ENCODE data around the gene PCDHGB2.
"Not testable (repeated sequence)": the region's sequence is repeated elsewhere in the genome, so short reads cannot be mapped to it uniquely, and the experiment has no call there.

Gene PCDHGB2

DNA sequence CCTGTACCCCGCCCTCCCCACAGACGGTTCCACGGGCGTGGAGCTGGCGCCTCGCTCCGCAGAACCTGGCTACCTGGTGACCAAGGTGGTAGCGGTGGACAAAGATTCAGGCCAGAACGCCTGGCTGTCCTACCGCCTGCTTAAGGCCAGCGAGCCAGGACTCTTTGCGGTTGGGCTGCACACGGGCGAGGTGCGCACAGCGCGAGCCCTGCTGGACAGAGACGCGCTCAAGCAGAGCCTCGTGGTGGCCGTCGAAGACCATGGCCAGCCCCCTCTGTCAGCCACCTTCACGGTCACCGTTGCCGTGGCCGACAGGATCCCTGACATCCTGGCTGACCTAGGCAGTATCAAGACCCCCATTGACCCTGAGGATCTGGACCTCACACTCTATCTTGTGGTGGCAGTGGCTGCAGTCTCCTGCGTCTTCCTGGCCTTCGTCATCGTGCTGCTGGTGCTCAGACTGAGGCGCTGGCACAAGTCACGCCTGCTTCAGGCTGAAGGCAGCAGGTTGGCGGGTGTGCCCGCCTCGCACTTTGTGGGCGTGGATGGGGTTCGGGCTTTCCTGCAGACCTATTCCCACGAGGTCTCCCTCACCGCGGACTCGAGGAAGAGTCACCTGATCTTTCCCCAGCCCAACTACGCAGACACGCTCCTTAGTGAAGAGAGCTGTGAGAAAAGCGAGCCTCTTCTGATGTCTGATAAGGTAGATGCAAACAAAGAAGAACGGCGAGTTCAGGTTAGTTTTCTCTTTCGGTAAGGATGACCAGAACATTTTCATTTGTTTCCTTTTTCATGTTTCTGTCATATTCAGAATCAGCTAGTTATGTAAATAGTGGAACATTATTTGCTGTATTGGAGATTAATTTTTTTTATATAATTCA, 6.5 kb downstream of the PCDHGB2 start:
- TF ChIP-seq, protein P1, sequence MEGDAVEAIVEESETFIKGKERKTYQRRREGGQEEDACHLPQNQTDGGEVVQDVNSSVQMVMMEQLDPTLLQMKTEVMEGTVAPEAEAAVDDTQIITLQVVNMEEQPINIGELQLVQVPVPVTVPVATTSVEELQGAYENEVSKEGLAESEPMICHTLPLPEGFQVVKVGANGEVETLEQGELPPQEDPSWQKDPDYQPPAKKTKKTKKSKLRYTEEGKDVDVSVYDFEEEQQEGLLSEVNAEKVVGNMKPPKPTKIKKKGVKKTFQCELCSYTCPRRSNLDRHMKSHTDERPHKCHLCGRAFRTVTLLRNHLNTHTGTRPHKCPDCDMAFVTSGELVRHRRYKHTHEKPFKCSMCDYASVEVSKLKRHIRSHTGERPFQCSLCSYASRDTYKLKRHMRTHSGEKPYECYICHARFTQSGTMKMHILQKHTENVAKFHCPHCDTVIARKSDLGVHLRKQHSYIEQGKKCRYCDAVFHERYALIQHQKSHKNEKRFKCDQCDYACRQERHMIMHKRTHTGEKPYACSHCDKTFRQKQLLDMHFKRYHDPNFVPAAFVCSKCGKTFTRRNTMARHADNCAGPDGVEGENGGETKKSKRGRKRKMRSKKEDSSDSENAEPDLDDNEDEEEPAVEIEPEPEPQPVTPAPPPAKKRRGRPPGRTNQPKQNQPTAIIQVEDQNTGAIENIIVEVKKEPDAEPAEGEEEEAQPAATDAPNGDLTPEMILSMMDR (IDR thresholded peaks at IDR 0.05; ENCODE audit: insufficient read depth, missing control alignments) = no peak
- DNase-seq (ENCODE audit: insufficient read length, low spot score) (no peak), FAIRE-seq (no peak)

DNA sequence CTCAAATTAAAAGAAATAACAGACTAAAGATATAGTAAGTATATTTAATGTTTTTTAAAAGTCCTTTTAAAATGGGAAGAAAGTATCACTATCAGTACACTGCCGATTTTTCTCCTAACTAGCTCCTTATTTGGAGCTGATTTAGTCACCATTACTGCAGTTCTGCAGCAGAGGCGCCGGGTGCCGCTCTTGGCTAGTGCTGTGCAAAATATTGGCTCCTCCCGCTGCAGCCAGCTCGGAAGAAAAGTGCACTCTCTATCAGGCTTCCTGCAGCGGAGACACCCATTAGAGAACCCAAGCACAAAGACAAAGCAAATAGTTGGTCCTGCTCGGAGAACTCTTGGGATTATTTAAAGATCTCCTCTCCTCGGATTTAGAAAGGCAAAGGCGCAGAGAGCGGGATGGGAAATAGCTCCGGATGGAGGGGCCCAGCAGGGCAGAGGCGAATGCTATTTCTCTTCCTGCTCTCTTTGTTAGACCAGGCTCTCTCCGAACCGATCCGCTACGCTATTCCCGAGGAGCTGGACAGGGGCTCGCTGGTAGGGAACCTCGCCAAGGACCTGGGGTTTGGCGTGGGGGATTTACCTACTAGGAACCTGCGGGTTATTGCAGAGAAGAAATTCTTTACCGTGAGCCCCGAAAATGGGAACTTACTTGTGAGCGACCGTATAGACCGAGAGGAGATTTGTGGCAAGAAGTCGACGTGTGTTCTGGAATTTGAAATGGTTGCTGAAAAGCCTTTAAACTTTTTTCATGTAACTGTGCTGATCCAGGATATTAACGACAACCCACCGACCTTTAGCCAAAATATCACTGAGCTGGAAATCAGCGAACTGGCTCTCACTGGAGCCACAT, 10.4 kb downstream of the PCDHGB2 start, which contains the start of gene PCDHGB3:
Gene PCDHGB3 (plus strand): TSS at position 249 of the 855 bp plus-strand sequence. CDS start 153 bp downstream, at position 402.
- TF ChIP-seq, protein P1 (IDR thresholded peaks at IDR 0.05; ENCODE audit: insufficient read depth, missing control alignments) = no peak
- no peak for FAIRE-seq

GRCh38 chr5:141371572-141372475, 12.0 kb downstream of the PCDHGB2 start:
- TF ChIP-seq, protein P1 (IDR thresholded peaks at IDR 0.05; ENCODE audit: insufficient read depth, missing control alignments) = no peak
- FAIRE-seq (no peak), DNase-seq (ENCODE audit: insufficient read length, low spot score) (no peak)

More for the DNA sequence above, 10.4 kb downstream of the PCDHGB2 start, which contains the start of gene PCDHGB3:
- DNase-seq (ENCODE audit: insufficient read length, low spot score) = no peak

DNA sequence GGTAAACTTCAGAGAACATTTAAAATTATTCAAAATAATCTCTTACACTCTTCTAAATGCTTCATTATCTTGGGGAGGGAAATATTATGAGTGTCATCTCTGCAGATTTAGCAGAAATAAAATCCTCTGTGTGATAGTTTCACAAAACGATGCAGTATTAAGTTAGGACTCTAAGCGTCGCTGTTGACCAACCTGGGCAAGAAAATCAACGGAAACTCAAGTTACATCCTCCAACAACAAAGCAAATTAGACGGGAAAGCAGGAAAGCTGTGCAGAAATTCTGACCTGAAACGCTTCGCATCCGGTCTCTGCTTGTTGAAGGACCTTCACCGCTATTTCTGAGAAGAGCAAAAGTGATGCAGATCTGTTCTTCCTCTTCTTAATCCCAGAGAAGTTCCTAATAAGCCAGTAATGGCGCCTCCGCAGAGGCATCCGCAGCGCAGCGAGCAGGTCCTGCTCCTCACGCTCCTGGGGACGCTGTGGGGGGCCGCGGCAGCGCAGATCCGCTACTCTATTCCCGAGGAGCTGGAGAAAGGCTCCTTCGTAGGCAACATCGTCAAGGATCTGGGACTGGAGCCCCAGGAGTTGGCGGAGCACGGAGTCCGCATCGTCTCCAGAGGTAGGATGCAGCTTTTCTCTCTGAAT, 14.0 kb downstream of the PCDHGB2 start, which contains the start of gene PCDHGA6:
Gene PCDHGA6 (plus strand): TSS at position 219 of the 645 bp plus-strand sequence. CDS start 193 bp downstream, at position 412.
- TF ChIP-seq, protein P1 (IDR thresholded peaks at IDR 0.05; ENCODE audit: insufficient read depth, missing control alignments) = peak; percentile 11
- no peak for FAIRE-seq
- no peak for DNase-seq (ENCODE audit: insufficient read length, low spot score)

GRCh38 chr5:141374627-141375026, 14.8 kb downstream of the PCDHGB2 start:
- FAIRE-seq = no peak
- TF ChIP-seq, protein P1 (IDR thresholded peaks at IDR 0.05; ENCODE audit: insufficient read depth, missing control alignments) = no peak
- no peak for DNase-seq (ENCODE audit: insufficient read length, low spot score)

DNA sequence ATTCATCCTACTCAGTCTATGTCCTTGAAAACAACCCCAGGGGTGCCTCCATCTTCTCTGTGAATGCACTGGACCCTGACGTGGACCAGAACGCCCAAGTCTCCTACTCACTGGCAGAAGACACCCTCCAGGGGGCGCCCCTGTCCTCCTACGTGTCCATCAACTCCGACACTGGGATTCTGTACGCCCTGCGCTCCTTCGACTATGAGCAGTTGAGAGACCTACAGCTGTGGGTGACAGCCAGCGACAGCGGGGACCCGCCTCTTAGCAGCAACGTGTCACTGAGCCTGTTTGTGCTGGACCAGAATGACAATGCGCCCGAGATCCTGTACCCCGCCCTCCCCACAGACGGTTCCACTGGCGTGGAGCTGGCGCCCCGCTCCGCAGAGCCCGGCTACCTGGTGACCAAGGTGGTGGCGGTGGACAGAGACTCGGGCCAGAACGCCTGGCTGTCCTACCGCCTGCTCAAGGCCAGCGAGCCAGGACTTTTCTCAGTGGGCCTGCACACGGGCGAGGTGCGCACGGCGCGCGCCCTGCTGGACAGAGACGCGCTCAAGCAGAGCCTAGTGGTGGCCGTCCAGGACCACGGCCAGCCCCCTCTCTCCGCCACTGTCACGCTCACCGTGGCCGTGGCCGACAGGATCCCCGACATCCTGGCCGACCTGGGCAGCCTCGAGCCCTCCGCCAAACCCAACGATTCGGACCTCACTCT, 15.8 kb downstream of the PCDHGB2 start:
- not testable (repeated sequence) for FAIRE-seq; DNase-seq (ENCODE audit: insufficient read length, low spot score)
